GM08714 (cell line): ENCODE data around the gene SLC12A9.

ENCODE experiments used
- H3K4me3 ChIP-seq: fragments of 200-500 bp; sonication (Bioruptor generic); 2 replicates; pipeline ENCODE4 v1.5.1; 2014; ENCODE audit warnings: mild to moderate bottlenecking, low read length, inconsistent platforms
- ZNF274 ChIP-seq: IDR thresholded peaks from 2 replicates; pipeline ENCODE4 v1.6.1; 2012; ENCODE audit warnings: mild to moderate bottlenecking, low read depth, low read length

SLC12A9 gene

DNA sequence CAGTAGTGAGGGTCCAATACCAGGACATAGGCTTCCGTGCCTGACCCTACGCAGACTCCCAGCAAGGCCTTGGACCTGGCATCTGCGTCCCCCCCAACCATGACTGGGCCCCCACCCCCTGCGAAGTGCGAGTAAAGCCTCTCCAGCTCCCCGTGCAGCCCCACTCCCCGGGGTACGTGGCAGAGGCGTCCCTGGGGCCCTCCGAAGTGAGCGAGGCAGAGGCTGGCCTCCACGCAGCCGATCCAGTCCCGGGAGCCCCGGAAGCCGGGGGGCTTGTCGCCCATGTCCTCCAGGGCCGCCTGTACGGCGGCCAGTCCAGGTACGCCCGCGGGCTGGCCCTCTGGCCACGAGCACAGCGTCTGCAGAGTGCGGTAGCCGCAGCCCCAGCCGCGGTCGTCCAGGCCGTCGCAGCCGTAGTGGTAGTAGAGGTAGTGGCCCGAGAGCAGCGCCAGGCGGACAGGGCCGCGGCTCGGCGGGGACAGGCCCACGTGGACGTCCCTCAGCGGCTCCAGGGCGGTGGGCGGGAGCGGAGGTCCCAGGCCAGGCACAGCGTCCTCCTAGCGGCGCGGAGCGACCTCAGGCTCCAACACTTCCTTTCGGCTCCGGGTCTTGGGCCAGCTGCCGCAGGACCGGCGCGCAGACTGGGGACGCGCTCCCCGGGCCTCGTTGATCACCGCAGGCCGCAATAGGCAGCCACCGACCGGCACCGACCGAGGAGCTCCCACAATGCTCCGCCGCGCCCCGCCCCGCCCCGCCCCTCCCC is 36.7 kb downstream of the SLC12A9 start, which contains the start of gene UFSP1:
TSS of gene UFSP1 (minus strand) at position 728 of the 763 bp plus-strand sequence. CDS start at position 284, 444 bp downstream.
- H3K4me3 ChIP-seq: peak within 1 kb of the TSS; percentile 82
- no peak for TF ChIP-seq ZNF274

DNA sequence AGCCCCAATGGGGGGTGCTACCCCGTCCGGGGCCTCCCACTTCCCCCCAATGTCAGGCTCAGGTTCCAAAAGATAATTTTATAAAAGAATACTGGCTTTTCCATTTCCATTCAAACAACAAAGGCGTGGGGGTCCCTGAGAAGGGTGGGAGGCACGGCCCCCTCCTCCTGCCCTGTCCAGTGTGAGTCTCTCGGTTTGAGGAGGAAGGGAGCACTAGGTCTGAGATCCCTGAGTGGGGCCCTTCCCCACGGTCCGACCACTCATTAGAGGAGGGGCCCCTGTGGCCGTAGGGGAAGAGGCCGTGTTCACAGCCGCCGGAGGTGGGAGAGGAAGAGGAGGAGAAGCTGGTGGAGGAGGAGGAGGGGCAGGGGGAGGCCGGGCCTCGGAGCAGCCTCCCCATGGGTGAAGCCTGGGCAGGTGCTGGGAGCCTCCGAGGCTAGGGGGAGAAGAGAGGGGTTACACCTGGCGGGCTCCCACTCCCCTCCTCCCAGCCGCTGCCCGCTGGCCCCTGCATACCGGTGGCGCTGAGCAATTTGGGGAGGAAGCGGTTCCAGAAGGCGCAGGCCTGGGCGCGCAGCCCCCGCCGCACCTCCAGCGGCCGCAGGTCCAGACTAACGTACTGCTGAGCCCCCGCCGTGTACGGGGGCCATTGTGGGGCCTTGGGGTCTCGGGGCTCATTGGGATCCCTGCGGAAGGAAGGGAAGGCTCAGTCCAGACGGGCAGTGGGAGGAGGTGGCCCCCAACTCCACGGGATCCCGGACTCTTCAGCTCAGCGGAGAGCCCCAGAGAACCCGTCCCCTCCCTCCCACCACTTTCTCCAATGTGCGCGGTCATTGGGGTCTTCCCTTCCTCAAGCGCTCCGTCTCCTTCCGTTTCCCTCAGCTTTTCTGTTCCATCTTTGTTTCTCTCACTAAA is 38.4 kb downstream of the SLC12A9 start:
- TF ChIP-seq ZNF274: no peak
- H3K4me3 ChIP-seq: peak overlapping the region; percentile 54; the same call in 1 of the 2 replicates

DNA sequence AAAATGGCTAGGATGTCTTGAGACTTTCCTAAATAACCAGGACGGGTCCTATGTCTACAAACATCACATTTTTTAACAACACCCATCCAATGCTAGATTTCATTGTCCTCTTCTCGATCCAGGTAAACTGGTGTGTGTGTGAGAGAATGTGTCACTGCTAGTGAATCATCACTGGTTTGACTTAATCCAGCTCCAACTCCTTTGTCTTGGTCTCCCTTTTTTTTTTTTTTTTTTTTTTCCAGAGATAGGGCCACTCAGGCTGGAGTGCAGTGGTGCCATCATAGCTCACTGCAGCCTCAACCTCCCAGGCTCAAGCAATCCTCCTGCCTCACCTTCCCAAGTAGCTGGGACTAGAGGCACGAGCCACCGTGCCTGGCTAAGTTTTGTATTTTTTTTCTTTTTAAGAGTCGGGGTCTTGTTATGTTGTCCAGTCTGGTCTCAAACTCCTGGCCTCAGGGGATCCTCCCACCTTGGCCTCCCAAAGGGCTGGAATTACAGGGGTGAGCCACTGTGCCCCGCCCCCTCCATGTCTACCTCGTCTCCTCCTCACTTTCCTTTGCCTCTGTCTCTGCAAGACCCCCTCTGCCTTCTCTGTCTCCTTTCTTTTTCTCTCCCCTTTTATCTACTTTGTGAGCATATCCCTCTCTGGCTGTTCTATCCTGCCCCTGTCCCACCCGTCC is 39.2 kb downstream of the SLC12A9 start:
- TF ChIP-seq ZNF274: no peak
- no peak overlapping the region for H3K4me3 ChIP-seq

DNA sequence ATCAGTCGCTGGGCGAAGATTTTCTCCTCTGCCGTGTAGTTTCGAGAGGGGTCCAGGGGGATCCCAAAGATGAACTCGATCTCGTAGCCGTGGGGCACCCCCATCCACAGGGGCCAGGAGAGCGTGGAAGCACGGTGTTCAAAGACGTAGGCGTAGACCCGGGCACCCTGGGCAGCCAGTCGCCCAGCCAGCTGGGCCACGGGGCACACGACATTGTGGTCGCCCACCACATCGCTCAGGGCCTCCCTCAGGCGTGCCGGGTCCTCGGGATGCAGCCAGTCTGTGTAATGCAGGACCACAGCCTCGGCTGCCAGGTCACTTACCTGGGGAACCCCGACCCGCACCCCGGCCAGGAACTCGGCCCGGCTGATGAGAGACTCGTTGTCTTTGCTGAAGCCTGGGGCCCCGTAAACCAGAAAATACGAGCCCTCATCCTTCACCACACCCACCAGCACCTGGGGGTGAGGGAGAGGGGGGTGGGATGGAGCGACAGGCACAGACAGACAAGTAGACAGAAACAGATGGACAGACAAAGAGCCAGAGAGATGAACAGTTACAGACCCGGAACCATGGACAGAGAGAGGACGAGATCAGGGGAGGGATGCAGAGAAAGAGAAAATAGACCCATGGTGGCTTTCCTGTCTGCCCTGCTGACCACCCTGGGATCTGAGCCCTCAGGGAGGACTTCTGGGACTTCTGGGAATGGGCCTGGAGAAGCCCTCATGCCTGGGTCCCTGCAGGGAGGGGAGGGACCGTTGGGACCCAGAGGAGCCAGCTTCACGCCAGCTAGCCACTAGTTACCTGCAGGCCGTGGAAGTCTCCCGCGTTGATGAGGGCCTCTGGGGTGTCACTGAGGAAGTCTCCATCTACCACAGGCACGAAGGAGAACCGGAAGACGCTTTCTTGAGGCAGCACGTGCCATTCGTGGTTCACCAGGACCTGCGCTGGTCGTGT is 40.1 kb downstream of the SLC12A9 start:
- H3K4me3 ChIP-seq: no peak overlapping the region
- TF ChIP-seq ZNF274: no peak

DNA sequence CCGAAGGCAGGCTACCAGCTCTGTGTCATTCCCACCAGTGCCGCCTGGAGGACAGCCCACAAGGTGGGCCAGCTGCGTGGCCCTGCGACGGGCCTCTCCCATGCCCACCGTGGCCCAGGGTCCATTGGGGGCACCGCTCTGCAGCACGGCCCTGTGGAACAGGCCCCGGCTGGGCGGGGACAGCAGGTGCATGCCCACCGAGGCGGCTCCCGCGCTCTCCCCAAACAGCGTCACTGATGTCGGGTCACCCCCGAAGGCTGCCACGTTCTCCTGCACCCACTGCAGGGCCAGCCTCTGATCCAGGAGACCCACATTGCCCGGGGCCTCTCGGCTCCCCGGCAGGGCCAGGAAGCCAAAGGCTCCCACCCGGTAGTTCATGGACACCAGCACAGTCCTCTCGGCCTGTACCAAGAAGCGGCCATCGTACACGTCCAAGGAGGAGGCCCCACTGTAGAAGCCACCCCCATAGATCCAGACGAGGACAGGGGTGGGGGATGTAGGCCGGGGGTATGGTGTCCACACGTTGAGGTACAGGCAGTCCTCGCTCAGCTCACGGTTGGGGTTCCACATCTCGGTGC is 40.9 kb downstream of the SLC12A9 start:
- no peak for TF ChIP-seq ZNF274
- no peak overlapping the region for H3K4me3 ChIP-seq

DNA sequence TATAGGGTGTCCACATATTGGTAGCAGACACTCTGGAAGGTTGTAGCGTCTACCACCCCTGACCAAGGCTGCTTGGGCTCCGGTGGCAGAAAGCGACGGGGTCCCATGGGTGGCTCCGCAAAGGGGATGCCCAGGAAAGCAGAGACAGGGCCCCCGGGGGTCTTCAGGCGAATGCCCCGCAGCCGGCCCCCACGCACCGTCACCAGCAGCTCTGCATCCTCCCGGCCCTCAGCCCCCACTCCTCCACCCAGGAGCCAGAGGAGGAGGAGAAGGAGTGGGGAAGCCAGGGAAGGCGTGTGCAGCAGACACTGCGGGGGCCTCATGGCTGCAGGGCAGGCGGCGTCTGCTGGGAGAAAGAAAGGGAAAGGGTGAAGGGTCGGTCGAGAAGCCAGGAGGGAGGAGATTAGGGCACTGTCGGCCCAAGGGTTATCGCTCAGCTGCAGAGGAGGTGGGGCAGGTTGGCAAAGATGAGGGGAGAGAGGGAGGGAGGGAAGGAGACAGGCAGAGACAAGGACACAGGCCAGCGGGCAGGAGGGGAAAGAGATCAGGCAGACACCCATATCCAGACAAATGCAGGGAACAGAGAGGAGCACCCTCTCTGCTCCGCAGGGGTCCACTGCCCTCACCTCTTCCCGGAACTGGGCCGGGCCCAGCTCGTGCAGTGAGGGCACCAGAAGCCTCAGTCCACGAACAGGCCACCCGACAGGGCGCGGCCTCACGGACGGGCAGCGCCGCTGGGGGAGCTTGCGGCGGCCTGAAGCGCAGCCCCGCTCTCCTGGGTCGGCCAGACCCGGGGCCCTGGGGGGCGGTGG is 41.6 kb downstream of the SLC12A9 start:
- peak overlapping the region; percentile 63; the same call in 1 of the 2 replicates for H3K4me3 ChIP-seq
- TF ChIP-seq ZNF274: no peak

DNA sequence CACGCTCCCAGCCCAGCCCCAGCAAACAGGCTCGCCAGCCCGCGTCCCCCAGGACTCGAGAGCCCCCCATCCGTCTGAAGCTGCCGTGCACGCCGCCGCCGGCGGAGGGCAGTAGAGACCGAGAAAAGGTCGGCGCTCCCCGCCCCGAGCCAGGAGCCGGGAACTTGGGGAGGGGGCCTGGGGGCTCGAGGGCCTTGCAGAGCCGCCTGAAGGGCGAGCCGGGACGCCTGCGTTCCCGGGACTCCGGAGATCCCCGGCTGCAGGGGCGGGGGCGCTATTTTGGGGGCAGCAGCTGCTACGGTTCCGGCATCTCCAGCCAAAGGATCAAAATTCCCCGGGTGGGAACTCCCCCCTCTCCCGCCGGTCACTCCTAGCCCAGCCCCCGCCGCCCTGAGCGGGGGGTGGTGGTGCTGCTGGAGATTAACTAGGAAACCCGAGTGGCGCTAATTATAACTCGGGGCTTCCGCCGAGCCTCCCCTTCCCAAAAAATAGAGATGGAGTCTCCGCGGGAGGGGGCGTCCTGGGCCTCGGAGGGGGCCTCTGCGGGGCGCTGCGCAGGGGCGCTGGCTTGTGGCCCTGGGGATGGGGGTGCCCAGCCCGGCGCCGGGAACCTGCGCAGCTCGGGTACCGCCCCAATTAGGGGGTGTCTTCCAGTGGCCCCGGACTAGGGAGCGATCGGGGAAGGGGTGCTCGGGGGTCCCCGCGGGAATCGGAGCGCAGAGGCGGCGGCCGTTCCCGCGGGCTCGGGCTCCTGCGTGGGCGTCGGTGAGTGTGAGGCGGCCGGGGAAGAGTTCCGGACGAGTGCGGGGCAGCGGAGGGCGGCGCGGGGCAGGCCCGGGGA is 42.6 kb downstream of the SLC12A9 start:
- no peak for TF ChIP-seq ZNF274
- H3K4me3 ChIP-seq: peak overlapping the region; percentile 63

DNA sequence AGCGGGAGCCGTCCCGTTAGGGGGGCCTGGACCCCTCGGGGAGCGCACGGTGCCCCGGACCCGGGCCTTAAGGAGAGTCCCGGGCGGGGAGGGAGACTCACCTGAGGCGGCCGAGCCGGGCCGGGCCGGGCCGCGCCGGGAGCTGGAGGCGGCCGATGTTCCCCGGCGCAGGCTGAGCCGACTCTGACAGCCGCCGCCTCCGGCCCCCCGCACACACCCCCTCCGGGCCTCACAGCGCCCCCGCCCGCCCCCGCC is 43.1 kb downstream of the SLC12A9 start, which contains the start of gene ACHE:
TSS of gene ACHE (minus strand) at position 188 of the 255 bp plus-strand sequence. CDS start 1,656 bp downstream, outside the sequence.
- TF ChIP-seq ZNF274: no peak
- H3K4me3 ChIP-seq: peak within 1 kb of the TSS; percentile 63

DNA sequence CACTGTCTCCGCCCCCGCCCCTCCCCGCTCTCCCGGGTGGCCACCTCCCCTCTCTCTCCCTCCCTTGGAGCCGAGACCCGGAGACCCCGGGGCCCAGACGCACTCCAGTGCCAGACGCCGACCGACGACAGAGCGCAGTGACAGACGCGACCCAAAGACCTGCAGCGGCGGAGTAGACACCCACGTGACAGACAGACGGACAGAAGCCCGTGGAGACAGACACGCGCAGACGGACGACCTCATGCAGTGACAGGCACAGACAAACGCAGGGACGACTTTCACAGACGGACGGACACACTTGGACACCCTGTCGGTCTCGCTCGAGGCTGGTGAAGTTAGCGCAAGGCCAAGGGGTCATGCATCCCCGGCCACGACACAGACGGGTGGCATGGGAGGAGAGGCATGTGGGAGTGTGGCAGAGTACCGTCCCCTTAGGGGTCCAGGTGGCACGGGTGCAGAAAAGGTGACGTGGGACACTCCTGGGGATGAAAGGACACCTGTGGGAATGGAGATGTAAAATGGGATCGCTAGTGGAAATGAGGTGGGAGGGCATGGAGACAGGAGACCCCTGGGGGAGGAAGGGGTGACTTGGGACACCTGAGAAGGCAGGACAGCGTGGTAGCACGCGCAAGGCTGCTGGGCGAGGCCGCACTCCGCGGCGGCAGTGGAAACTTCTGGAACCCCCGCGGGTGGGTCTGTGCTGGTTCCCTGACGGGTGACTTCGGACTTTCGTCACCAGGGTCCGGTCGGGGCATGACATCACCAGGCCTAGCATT is 43.6 kb downstream of the SLC12A9 start:
- H3K4me3 ChIP-seq: no peak overlapping the region; the same call in 1 of the 2 replicates
- no peak for TF ChIP-seq ZNF274

DNA sequence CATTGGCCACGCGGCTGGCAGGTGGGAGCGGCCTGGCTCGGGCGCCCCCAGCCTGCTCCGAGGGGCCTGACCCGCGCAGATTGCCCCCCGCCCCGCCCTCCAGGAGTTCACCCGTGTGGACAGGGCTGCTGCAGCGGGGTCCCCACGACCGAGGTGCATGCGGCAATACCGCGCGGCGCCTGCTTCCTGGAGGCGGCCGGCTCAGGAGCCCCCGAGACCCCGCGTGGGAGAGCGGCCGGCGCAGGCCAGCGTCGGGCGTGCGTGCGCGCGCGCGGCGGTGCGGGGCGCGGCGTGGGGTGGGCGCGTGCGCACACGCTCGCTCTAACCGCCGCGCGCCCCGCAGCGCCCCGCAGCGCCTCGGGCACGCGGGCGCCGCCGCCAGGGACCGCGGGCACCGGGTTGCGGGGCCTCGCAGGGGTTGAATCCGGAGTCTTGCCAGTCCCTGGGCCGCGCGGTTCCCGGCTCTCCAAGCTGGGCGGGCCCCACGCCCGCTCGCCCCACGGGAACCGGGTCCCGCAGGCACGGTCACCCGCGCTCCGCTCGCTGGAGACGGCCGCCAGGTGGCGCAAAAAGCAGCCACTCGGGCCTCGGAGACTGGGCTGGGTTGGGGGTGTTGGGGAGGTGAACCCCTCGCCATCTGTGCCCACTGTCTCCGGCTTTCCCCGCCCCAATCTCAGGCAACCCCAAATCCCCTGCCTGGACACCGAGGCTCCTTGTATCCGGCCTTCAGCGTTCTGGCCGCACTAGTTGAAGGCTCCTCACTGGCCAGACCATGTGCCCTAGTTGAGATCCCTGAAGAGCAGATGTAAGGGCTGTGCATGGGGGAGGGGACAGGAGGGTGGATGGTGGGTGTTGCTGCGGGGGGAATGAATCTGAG is 44.5 kb downstream of the SLC12A9 start:
- TF ChIP-seq ZNF274: no peak
- no peak overlapping the region; the same call in 1 of the 2 replicates for H3K4me3 ChIP-seq
